HG02885 (cell line): Measurements from ENCODE around the gene WWC2.

ENCODE experiments used
- ATAC-seq: cut with Tn5 transposase; IDR thresholded peaks from one replicate; pipeline ENCODE4 v1.9.1; 2021; ENCODE audit warnings: mild to moderate bottlenecking; ENCODE audit not compliant: unreplicated experiment, poor library complexity

WWC2 gene

GRCh38 chr4:183248201-183248600, 149.1 kb downstream of the WWC2 start:
- ATAC-seq: no peak

DNA sequence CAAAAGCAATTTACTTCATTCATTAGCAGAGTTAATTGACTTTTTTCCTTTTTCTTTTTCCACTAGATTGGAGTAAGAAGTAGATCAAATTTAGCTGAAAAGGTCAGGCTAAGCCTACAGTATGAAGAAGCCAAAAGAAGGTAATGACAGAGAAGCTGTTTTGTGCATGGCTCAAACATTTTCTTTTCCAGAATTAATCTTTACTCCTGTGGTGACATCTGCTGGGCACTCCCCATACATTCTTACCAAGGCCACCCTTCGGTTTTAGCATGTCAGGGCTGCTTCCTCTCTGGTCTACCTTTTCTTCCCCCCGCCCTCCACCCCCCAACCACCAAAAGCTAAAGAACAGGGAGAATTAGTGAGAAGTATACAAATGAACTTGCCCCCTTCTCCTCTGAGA, 150.8 kb downstream of the WWC2 start:
- no peak for ATAC-seq

GRCh38 chr4:183250831-183251230, 151.8 kb downstream of the WWC2 start:
- ATAC-seq: no peak

DNA sequence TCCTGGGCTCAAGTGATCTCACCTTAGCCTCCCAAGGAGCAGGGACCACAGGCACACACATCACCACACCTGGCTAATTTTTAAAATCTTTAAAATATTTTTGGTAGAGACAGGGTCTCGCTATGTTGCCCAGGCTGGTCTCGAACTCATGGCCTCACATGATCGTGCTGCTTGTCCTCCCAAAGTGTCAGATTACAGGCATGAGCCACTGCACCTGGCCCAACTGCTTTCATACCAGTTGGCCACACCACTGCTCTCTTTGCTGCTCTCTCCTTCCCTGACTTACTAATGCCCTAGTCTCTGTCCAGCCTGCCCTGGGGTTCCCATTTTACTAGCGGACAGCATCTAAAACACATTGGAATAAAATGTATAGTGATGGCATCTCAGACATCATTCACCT, 153.9 kb downstream of the WWC2 start:
- ATAC-seq: no peak

DNA sequence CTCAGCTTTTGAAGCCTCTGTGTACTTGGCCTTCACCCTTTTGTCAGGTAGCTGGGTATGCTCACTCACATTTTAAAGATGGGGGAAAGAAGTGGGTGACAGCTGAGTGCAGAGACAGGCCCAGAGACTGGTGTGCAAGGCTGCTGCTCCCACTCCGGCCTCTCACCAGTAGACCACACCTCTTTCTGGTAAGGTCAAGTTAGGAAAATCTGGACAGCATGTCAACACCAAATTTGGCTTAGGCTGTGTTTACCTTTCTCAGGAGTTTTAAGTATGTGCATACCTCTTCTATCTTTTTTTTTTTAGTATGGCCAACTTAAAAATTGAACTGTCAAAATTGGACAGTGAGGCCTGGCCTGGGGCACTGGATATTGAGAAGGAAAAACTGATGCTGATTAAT, 154.4 kb downstream of the WWC2 start:
- ATAC-seq: no peak

GRCh38 chr4:183254162-183254561, 155.1 kb downstream of the WWC2 start:
- no peak for ATAC-seq

GRCh38 chr4:183255487-183255886, 156.4 kb downstream of the WWC2 start:
- no peak for ATAC-seq

GRCh38 chr4:183256343-183256742, 157.3 kb downstream of the WWC2 start:
- no peak for ATAC-seq

GRCh38 chr4:183256756-183257385, 157.8 kb downstream of the WWC2 start:
- peak; percentile 83 for ATAC-seq

GRCh38 chr4:183257808-183258207, 158.8 kb downstream of the WWC2 start:
- ATAC-seq: no peak

DNA sequence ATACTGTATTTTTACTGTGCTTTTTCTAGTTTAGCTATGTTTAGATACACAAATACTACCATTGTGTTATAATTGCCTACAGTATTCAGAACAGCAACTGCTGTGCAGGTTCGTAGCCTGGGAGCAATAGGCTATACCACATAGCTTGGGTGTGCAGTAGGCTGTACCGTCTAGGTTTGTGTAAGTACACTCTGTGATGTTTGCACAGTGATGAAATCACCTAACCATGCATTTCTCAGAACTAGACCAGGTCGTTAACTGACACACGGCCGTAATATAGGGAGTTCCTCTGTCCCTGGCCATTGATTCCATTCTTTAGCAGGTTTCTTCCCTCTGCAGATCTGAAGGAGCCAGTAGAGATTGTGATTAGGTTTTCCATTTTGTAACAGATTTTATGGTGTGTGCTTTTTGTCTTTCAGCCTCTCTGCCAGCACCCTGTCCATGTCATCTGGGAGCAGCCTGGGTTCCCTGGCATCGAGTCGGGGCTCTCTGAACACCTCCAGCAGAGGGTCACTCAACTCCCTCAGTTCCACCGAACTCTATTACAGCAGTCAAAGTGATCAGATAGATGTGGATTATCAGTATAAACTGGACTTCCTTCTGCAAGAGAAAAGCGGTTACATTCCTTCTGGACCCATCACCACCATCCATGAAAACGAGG, 161.6 kb downstream of the WWC2 start:
- no peak for ATAC-seq

DNA sequence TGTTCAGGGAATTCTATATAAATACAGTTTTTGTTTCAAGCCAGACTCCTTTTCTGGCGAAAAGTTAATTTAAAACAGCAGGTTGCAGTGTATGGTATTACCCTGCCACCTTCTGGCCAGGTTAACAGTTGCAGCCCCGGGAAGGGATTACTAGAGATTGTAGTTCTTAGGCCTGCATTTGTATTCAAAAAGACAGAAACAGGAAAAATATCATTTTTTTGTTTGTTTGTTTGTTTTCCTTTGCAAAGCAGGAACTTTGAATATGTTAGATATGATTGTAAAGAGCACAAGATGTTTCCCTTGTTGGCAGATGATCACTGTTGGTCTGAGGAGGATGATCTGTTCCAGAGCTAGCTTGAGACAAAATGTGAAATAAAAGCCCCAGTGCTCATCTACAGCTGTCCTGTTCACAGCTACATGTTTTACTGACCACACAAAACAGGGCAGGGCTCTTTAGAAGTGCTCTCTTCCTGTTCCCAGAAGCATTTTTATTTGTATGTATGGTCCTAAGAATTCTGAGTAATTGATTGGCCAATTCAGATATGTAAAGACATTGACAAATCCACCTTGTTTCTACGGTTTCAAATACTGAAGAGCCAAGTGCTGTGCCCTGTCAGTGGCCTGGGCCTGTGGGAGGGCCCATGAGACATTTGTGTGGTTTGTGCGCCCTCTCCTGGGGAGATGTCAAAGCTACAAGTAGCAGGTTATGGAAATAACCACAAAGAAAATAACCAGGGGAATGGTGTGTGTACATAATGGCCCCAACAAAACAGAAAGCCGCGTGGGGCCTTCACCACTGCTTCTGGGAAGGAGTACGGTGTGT, 163.1 kb downstream of the WWC2 start:
- peak; percentile 93 for ATAC-seq

GRCh38 chr4:183262776-183263100, 163.7 kb downstream of the WWC2 start:
- no peak for ATAC-seq

- ATAC-seq: no peak
Observed at GRCh38 chr4:183263787-183264386, 164.8 kb downstream of the WWC2 start.

DNA sequence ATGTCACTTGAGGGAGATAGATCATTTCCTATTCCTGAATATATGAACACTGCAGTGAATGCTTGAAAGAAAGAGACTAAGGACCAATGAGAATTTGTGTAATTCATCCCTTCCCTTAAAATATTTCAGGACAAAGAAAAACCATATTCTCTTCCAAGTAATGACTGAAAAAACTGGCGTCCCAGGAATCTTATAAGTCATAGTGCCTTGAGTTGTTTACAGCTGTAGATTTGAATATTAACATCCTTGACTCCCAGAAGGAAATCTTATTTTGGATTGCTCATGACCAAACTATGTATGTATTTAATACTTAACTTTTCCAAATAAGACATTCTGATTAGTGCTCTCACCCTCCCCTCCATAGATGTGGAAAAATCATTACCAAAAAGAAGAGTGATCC, 165.6 kb downstream of the WWC2 start:
- ATAC-seq: no peak

GRCh38 chr4:183266371-183266770, 167.3 kb downstream of the WWC2 start:
- no peak for ATAC-seq

DNA sequence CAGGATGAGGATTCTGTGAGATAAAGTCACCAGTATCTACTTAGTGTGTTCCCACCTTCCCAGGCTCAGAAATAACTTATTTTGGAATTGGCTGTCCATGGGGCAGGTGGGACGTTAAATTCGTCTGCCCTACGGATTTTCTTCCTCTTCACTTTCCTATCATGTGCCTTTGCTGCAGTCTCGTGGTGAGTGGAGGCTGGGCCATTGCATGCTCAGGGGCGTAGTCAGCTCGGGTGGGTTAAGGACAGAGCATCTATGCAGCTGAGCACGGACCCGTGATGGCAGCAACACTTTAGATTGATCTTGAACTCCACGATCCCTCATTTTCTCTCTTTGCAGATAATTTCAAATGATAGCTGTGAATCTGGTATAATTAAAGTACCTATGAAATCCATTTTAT, 169.5 kb downstream of the WWC2 start:
- no peak for ATAC-seq

DNA sequence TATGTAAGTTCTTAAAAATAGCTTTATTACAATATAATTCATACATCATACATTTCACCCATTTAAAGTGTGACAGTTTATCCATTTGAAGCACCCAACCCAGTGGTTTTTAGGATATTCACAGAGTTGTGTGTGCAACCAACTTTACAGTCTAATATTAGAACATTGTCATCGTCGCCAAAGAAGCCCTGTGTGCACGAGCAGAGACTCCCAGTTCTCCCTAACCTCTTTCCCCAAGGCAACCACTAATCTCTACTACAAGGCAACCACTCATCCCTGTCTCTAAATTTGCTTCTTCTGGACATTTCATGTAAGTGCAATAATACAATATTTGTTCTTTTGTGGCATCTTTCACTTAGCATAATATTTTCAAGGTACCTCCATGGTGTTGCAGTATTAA, 173.3 kb downstream of the WWC2 start:
- no peak for ATAC-seq

- no peak for ATAC-seq
Observed at GRCh38 chr4:183276106-183276505, 177.0 kb downstream of the WWC2 start.

DNA sequence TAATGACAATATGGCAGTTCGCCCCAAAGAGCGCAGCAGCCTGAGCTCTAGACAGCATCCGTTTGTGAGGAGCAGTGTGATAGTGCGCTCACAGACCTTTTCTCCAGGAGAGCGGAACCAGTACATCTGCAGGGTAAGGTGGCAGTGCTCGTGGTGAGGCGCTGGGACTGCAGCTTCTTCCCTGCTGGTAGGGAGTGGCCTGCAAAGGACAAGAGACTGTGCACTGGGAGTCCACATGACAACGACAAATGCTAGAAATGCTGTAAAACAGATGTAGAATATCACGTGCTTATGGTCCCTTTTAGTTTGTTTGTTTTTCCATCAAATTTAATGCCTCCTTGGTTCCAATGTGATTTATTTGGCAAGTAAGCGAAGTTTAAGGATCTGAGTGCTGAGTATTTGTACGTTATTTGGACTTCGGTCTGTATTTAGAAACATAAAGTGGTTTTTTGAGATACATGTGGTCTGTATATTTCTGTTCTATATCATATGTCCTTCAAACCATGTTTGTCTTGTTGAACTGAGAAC, 185.3 kb downstream of the WWC2 start:
- no peak for ATAC-seq

DNA sequence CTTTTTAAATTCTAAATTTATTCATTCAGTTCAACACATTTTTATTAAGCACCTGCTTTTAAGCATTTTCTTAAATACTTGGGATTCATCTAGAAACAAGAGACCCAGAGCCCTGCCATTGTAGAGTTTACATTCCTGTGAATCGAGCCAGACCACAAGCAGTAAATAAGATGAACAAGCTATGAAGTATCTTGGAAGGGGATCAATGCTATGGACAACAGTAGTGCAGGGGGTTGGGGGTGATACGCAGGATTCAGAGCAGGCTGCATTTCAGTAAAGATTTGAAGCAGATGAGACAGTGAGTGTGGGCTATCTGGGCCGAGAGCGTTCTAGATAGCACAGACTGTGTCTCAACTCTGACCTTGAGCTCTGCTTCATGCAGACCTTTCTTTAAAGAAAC, 185.9 kb downstream of the WWC2 start:
- ATAC-seq: no peak
